GM12801 (cell line): Measurements from ENCODE around the gene NDUFS2.

ENCODE experiments used
- TF ChIP-seq, protein P1 (sequence below): IDR thresholded peaks from one replicate; pipeline ENCODE4 v1.5.1; 2011; ENCODE audit warnings: control low read depth; ENCODE audit not compliant: insufficient read length; ENCODE audit errors: extremely low read depth

Gene NDUFS2

DNA sequence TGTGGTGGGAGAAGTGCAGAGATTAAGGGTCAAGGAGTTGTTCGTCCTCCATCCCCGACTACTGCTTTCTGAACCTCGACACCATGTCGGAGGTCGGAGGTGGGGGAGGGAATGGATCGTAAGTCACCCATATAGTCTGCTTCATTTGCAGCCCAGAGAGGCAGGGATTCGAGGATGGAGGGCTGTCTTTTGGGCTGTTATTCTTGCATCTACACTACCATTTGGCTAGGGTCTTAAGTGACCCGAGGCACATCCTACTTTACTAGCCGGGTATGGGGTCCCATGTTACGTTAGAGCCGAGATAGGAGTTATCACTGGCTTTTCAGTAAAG lies 42.3 kb upstream of the NDUFS2 start:
- TF ChIP-seq, protein P1, sequence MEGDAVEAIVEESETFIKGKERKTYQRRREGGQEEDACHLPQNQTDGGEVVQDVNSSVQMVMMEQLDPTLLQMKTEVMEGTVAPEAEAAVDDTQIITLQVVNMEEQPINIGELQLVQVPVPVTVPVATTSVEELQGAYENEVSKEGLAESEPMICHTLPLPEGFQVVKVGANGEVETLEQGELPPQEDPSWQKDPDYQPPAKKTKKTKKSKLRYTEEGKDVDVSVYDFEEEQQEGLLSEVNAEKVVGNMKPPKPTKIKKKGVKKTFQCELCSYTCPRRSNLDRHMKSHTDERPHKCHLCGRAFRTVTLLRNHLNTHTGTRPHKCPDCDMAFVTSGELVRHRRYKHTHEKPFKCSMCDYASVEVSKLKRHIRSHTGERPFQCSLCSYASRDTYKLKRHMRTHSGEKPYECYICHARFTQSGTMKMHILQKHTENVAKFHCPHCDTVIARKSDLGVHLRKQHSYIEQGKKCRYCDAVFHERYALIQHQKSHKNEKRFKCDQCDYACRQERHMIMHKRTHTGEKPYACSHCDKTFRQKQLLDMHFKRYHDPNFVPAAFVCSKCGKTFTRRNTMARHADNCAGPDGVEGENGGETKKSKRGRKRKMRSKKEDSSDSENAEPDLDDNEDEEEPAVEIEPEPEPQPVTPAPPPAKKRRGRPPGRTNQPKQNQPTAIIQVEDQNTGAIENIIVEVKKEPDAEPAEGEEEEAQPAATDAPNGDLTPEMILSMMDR, result no peak

- TF ChIP-seq, protein P1, result no peak
Measured at GRCh38 chr1:161160671-161161145, 41.5 kb upstream of the NDUFS2 start.

DNA sequence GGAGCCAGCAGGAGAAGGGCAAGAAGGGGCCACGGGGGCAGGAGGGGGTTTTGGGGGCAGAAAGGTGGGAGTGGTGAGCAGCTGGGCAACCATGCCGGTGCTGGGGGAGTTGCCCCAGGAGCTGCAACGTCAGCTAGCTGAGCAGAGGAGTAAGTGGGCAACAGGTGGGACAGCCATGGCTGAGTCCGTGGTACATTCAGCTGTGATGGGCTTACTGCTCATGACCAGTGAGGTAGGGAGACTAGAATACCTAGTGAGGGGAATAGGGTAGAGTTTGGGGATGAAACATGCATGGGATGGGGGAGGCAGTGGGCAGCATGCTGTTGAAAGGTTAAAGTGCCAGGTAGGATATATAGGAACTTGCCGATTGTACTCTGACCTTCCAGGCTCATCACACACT lies 40.5 kb upstream of the NDUFS2 start:
- TF ChIP-seq, protein P1, result no peak

GRCh38 chr1:161162052-161162451 lies 40.1 kb upstream of the NDUFS2 start:
- TF ChIP-seq, protein P1, result no peak

DNA sequence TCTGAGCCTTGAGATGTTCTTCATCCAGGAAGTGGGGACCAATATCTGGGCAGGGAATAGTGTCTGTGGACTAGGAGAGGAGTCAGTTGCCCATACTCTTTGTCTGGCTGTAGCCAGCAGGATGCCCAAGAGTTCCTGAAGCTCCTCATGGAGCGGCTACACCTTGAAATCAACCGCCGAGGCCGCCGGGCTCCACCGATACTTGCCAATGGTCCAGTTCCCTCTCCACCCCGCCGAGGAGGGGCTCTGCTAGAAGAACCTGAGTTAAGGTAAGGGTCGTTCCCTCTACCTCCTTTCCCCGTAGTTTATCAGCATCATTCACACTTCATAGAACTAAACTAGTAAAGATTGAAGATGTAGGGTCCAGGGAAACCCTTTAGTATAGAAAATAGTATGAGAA lies 39.4 kb upstream of the NDUFS2 start:
- TF ChIP-seq, protein P1, result no peak

- TF ChIP-seq, protein P1, result no peak
Measured at GRCh38 chr1:161163793-161164192, 38.4 kb upstream of the NDUFS2 start.

DNA sequence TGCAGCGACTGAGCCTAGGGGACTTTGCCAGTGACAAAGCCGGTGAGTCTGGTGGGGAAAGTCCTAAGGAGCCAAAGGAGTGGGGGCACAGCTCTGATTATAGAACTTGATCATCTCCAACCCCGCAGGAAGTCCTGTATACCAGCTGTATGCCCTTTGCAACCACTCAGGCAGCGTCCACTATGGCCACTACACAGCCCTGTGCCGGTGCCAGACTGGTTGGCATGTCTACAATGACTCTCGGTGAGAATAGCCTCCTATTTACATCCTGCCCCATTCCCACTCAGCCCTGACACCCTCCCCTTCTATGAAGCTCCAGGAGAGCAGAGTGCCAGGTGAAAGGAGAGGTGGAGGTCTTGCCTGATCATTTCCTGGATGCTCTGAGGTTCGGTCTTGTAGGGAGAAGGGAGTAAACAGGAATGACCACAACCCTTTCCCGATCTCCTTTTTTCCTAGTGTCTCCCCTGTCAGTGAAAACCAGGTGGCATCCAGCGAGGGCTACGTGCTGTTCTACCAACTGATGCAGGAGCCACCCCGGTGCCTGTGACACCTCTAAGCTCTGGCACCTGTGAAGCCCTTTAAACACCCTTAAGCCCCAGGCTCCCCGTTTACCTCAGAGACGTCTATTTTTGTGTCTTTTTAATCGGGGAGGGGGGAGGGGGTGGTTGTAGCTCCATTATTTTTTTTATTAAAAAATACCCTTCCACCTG lies 37.1 kb upstream of the NDUFS2 start:
- TF ChIP-seq, protein P1, result no peak
